ENCODE measurements around the gene FAR2.
A peak's percentile ranks its signal among the peaks of the same experiment; 100 is the strongest.

The FAR2 gene

GRCh38 chr12:29241821-29242591, 92.9 kb downstream of the FAR2 start:
- no peak for TF ChIP-seq CTCF (IDR thresholded peaks at IDR 0.05; ENCODE audit: insufficient read depth, low read length, missing control alignments)
- H3K4me3 ChIP-seq (ENCODE audit: low read depth, low read length), result no peak overlapping the region
- ChIA-PET POLR2A (interaction anchor here (0.6 to 0.7 kb wide), 2 partner anchors 17 to 35 kb away, joined by 3 read pairs; no protein-coding TSS in a partner anchor), CTCF (interaction anchor here (1.2 to 2.6 kb wide), 4 partner anchors 9 to 168 kb away, joined by 3 to 7 read pairs (median 3); no protein-coding TSS in a partner anchor)
- peak; percentile 77 for DNase-seq (ENCODE audit: low read depth, low spot score)

GRCh38 chr12:29242921-29243431, 93.9 kb downstream of the FAR2 start:
- TF ChIP-seq CTCF (IDR thresholded peaks at IDR 0.05; ENCODE audit: insufficient read depth, low read length, missing control alignments), result no peak
- DNase-seq (ENCODE audit: low read depth, low spot score), result no peak
- H3K4me3 ChIP-seq (ENCODE audit: low read depth, low read length), result no peak overlapping the region
- ChIA-PET POLR2A (no interaction called here), CTCF (interaction anchor here (0.6 to 1.3 kb wide), 2 partner anchors 17 to 169 kb away, joined by 3 read pairs; no protein-coding TSS in a partner anchor)

- DNase-seq (ENCODE audit: low read depth, low spot score), result no peak
- H3K4me3 ChIP-seq (ENCODE audit: low read depth, low read length), result no peak overlapping the region
- ChIA-PET POLR2A (no interaction called here), CTCF (interaction anchor here (0.6 kb wide), 1 partner anchor 171 kb away, joined by 3 read pairs; no protein-coding TSS in a partner anchor)
- TF ChIP-seq CTCF (IDR thresholded peaks at IDR 0.05; ENCODE audit: insufficient read depth, low read length, missing control alignments), result no peak
Observed at GRCh38 chr12:29244159-29244765, 95.2 kb downstream of the FAR2 start.

GRCh38 chr12:29245246-29245645, 96.2 kb downstream of the FAR2 start:
- CTCF ChIA-PET, result no interaction called here

GRCh38 chr12:29249930-29250329, 100.9 kb downstream of the FAR2 start:
- no peak for TF ChIP-seq CTCF (IDR thresholded peaks at IDR 0.05; ENCODE audit: insufficient read depth, low read length, missing control alignments)
- ChIA-PET CTCF (no interaction called here), POLR2A (no interaction called here)
- no peak overlapping the region for H3K4me3 ChIP-seq (ENCODE audit: low read depth, low read length)
- DNase-seq (ENCODE audit: low read depth, low spot score), result no peak

More at GRCh38 chr12:29245246-29245645, 96.2 kb downstream of the FAR2 start:
- no peak for TF ChIP-seq CTCF (IDR thresholded peaks at IDR 0.05; ENCODE audit: insufficient read depth, low read length, missing control alignments)
- POLR2A ChIA-PET, result no interaction called here
- DNase-seq (ENCODE audit: low read depth, low spot score), result no peak
- H3K4me3 ChIP-seq (ENCODE audit: low read depth, low read length), result no peak overlapping the region
